ENCODE measurements around the gene NFIA. TPM values are rescaled to one million over a fixed set of nuclear protein-coding genes. Genes with fewer than 3 reads are reported as not detected.
A peak's percentile ranks its signal among the peaks of the same experiment; 100 is the strongest.

The NFIA gene
- total RNA-seq, 4 donors from 2014 or later: 27.9 to 79.9 (median 36.7) TPM

DNA sequence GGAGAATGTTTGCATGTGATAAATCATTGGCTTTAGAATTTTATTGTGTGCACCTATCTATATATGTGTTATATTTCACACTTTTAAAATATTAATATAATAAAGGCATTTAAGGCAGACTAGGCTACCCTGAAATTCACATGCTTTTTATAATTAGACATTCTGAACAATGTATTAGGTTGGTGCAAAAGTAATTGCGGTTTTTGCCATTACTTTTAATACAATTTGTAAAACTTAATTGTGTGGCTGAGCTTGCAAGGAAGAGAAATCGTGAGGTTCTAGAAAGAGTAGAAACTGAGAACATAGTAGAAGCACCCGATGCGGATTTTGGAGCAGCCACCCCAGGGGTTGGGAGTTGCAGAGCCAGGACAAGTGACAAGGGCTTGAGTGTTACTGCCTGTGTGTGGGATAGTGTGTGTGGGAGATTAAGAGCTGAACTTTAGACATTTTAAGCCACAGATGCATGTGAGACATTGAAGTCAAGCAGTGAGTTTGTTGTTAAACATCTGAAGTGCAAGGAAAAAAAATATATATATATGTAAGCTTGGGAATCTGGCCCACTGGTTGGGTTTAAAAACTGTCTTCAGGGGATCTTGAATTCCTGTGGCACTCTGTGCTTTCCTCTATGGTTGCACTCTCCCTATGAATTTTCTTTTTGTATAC, 398.0 kb downstream of the NFIA start:
- Histone ChIP-seq H3K36me3 (no peaks in the 10 kb centered on the region), H3K27me3 (no peaks in the 10 kb centered on the region), H3K9me3 (no peaks in the 10 kb centered on the region), H3K4me1 (peaks cover 13 to 25% (median 18%) of the 10 kb centered on the region in 3 donors), H3K27ac (peak overlapping the region in 3 of 4 donors; percentile 69 to 81 (median 71)), H3K4me3 (no peak overlapping the region)
- no peak for TF ChIP-seq CTCF (IDR thresholded peaks at IDR 0.05)
- 55 to 74% methylated on average over 4 of the region's 4 CpGs for WGBS, 2 donors
- DNase-seq: no peak
- intact Hi-C loops (cut with DNase I): no loop called here

GRCh38 chr1:61481315-61481715, 399.0 kb downstream of the NFIA start:
- DNase-seq: no peak
- no peak for TF ChIP-seq CTCF (IDR thresholded peaks at IDR 0.05)
- no peak for TF ChIP-seq POLR2A (IDR thresholded peaks at IDR 0.05)
- no peaks in the 10 kb centered on the region for H3K36me3 ChIP-seq
- intact Hi-C loops (cut with DNase I): no loop called here
- 20% methylated on average over 3 of the region's 3 CpGs for WGBS, 2 donors
- H3K4me3 ChIP-seq: no peak overlapping the region
- no peaks in the 10 kb centered on the region for H3K27me3 ChIP-seq
- H3K27ac ChIP-seq: peak overlapping the region; percentile 64 to 81 (median 70)
- H3K4me1 ChIP-seq: peaks cover 13 to 24% (median 18%) of the 10 kb centered on the region in 3 donors
- no peaks in the 10 kb centered on the region for H3K9me3 ChIP-seq

GRCh38 chr1:61482170-61482734, 399.9 kb downstream of the NFIA start:
- 37 to 46% methylated on average over 7 of the region's 7 CpGs for WGBS, 2 donors
- H3K4me3 ChIP-seq: no peak overlapping the region
- no peaks in the 10 kb centered on the region for H3K9me3 ChIP-seq
- H3K27ac ChIP-seq: peak overlapping the region in 3 of 4 donors; percentile 40 to 81 (median 69)
- peaks cover 13 to 24% (median 18%) of the 10 kb centered on the region in 3 donors for H3K4me1 ChIP-seq
- no peak for TF ChIP-seq POLR2A (IDR thresholded peaks at IDR 0.05)
- TF ChIP-seq CTCF (IDR thresholded peaks at IDR 0.05): peak in 1 of 6 experiments; percentile 30
- H3K36me3 ChIP-seq: no peaks in the 10 kb centered on the region
- no peak for DNase-seq
- intact Hi-C loops (cut with DNase I): no loop called here
- H3K27me3 ChIP-seq: no peaks in the 10 kb centered on the region

- WGBS, 2 donors: 90% methylated on average over 2 to 3 of the region's 4 CpGs
- H3K36me3 ChIP-seq: no peaks in the 10 kb centered on the region
- no peak for DNase-seq
- TF ChIP-seq CTCF (IDR thresholded peaks at IDR 0.05) (no peak), POLR2A (IDR thresholded peaks at IDR 0.05) (no peak)
- H3K27me3 ChIP-seq: no peaks in the 10 kb centered on the region
- no peak overlapping the region for H3K4me3 ChIP-seq
- H3K27ac ChIP-seq: no peak overlapping the region
- no peaks in the 10 kb centered on the region for H3K9me3 ChIP-seq
- H3K4me1 ChIP-seq: peaks cover 2 to 7% (median 6%) of the 10 kb centered on the region in 3 donors
- intact Hi-C loops (cut with DNase I): no loop called here
Measured at GRCh38 chr1:61486783-61487536, 404.6 kb downstream of the NFIA start.

GRCh38 chr1:61487801-61488200, 405.4 kb downstream of the NFIA start:
- no peak for DNase-seq
- Histone ChIP-seq H3K9me3 (no peaks in the 10 kb centered on the region), H3K36me3 (no peaks in the 10 kb centered on the region), H3K4me1 (no peaks in the 10 kb centered on the region), H3K27me3 (no peaks in the 10 kb centered on the region), H3K27ac (no peak overlapping the region), H3K4me3 (no peak overlapping the region)
- no peak for TF ChIP-seq CTCF (IDR thresholded peaks at IDR 0.05)
- intact Hi-C loops (cut with DNase I): no loop called here
- WGBS, 2 donors: 67 to 72% methylated on average over 6 of the region's 6 CpGs

Measured in esophagus squamous epithelium (tissue), 5 donors.